Endometrial microvascular endothelial cells (primary cell): ENCODE measurements around the gene PLEKHA3. TPM values are rescaled to one million over a fixed set of nuclear protein-coding genes. Genes with fewer than 3 reads are reported as not detected.
"Not testable (repeated sequence)": the region's sequence is repeated elsewhere in the genome, so short reads cannot be mapped to it uniquely, and the experiment has no call there.

Experiments
- in situ Hi-C: cut with HindIII; loops from 2 replicates; pipeline ENCODE4 v1.10.0; 2017; ENCODE audit warnings: low sequenced_read_pairs, low pct_unique_long_range_greater_than_20kb; ENCODE audit errors: inconsistent ontology term
- total RNA-seq: library from RNA; depleted of rRNA; stranded (reverse); fragments of >200 nt; gene quantifications from one replicate; pipeline ENCODE4 v1.2.3, GENCODE V29; 2015; ENCODE audit errors: inconsistent ontology term

PLEKHA3 gene
- 4.3 TPM for total RNA-seq

GRCh38 chr2:178480227-178481181 is at the start of gene PLEKHA3:
Gene PLEKHA3 (plus strand): TSS chr2:178480457. CDS start chr2:178480870, 413 bp downstream.
- in situ Hi-C loops = no loop called here

GRCh38 chr2:178436662-178437061 is 43.6 kb upstream of the PLEKHA3 start:
- in situ Hi-C loops = no loop called here

DNA sequence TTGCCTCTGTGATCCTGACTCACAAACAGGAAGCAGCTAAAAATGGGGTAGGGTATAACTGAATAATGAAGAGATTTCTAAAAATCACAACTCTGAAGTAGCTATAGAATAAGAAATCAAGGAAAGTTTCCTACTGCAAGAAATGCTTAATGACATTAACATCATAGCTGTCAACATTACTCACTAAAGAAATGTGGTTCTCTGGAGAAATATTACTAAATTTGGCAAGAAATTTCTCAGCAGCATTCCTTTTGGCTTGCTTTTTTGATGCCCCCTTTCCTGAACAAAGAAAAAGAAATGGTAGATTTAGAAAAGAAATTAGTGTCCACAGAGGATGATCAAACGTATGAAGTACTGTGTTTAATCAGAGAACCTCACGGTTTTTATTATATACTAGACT is 38.8 kb upstream of the PLEKHA3 start:
- in situ Hi-C loops = no loop called here

DNA sequence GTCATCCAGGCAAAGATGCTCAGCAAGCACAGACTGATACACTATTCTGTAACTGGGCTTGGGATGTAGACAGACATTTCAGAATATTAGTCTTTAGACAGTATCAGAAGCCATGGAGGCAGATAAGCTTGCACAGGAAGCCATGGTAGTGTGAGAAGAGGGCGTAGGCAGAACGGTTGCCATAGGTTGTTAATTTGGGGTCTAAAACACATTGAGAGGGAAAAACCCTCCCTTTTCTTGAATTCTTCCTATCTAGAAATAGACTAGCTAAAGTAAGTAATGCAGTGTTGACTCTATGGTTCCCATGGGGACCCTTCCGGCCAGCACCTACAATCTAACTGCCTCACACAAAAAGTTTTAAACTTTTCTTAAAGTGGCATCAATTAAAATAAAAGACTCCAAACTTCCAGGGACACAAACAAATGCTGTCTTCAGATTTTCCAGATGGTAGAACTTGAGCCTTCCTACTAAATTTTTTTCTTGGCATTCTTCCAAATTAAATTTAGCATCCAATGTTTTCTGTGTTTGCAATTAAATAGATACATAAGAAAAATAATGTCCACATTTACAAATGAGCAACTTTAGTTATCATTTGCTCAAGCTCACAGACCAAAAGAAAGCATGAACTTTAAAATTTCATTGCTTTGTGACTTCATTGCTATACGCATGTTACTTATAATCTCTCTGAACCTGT is 31.1 kb upstream of the PLEKHA3 start:
- in situ Hi-C loops = no loop called here

GRCh38 chr2:178449700-178450523 is 30.3 kb upstream of the PLEKHA3 start:
- in situ Hi-C loops = no loop called here

DNA sequence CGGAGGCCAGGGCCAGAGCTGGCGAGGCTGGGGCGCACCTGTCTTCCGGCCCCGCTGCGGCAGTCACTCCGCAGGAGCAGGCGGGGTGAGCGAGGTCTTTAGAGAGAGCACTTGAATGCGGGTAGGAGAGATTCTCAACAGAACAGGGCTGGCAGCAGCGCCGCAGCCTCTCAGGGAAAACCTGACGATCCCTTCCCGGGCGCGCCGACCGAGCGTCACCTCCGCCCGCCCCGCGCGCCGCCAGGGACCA is 29.8 kb upstream of the PLEKHA3 start:
- in situ Hi-C loops = no loop called here

- in situ Hi-C loops = no loop called here
These were observed 29.3 kb upstream of the PLEKHA3 start, which contains the start of the genes PJVK and PRKRA for GRCh38 chr2:178450774-178451525. Gene PJVK (plus strand): TSS chr2:178451378. CDS start chr2:178453410, 2,032 bp downstream. Gene PRKRA (minus strand): TSS chr2:178451175. CDS start chr2:178451030, 145 bp downstream.

DNA sequence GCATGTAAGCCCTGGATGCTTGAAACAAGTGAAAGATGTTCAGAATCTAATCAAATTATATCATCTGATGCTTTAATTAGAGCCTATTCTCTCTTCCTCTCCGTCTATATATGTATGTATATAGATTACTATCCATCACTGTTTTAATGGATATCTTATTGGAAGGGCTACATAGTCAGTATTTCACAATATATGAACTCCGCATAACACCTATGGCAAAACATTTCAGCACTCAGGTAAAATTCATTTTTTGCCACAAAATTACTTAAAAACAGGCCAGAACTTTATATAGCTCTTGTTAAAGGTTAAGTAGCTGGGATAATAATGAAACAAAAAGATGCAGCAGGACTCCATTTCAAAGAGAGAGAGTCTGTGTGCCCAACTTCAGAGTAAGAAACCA is 27.9 kb upstream of the PLEKHA3 start:
- in situ Hi-C loops = no loop called here

- in situ Hi-C loops = no loop called here
These were observed 27.4 kb upstream of the PLEKHA3 start for GRCh38 chr2:178452870-178453269.

GRCh38 chr2:178455947-178456346 is 24.3 kb upstream of the PLEKHA3 start:
- in situ Hi-C loops = no loop called here

DNA sequence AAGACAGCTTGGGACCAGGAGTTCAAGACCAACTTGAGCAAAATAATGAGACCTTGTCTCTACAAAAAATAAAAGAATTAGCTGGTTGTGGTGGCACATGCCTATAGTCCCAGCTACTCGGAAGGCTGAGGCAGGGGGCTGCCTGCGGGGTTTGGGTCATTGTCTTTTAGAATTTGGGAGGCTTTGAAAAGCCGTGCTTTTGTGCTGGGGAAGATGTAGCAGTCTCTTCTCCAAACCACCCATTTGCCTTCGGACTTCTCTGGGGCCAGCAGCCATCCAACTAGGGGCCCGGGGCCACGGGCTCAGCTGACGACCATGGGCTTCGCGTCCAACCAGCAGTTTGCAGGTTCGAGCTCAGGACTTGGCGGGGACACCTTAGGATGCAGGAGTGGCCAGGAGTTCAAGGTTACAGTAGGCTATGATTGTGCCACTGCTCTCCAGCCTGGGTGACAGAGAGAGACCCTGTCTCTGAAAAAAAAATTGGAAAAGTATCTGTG is 22.8 kb upstream of the PLEKHA3 start:
- in situ Hi-C loops = no loop called here

DNA sequence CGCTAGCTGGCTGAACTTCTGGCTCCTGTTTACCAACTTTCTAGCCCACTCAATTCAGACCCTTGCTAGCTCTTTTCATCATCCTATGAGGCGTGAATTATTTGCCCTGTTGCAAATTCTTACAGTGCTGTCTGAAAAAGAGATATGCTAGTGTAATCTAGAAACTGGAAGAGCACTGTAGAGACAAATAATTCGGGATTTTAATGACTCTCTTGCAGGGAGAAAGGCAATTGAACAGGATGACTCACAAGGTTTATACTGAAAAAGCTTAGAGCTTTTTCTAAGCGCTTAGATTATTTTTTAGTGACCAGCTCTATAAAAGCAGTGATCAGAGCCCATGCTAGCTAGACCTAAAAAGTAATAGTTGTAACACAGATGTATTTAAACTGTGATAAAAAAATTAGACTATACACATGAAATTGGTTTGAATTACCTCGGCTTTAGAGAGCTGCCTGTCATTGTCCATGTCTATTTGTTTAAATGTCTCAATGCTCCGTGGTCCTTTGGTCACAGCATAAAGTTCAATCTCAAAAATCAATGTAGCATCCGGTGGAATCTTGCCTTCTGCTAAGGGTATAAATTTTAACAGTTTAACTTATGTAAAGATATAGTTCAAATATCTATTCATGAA is 10.9 kb upstream of the PLEKHA3 start:
- in situ Hi-C loops = no loop called here

GRCh38 chr2:178471313-178471712 is 8.9 kb upstream of the PLEKHA3 start:
- in situ Hi-C loops = not testable (repeated sequence)

GRCh38 chr2:178473373-178473772 is 6.9 kb upstream of the PLEKHA3 start:
- in situ Hi-C loops = no loop called here

GRCh38 chr2:178473931-178474330 is 6.3 kb upstream of the PLEKHA3 start:
- in situ Hi-C loops = no loop called here

GRCh38 chr2:178474560-178474959 is 5.7 kb upstream of the PLEKHA3 start:
- in situ Hi-C loops = no loop called here

GRCh38 chr2:178476477-178476876 is 3.8 kb upstream of the PLEKHA3 start:
- in situ Hi-C loops = no loop called here
